Skeletal muscle satellite cell (primary cell): ENCODE data around the gene JMJD8. TPM values are rescaled to one million over a fixed set of nuclear protein-coding genes. Genes with fewer than 3 reads are reported as not detected.
A peak's percentile ranks its signal among the peaks of the same experiment; 100 is the strongest.

ENCODE experiments used
- H3K27me3 ChIP-seq: 2 replicates; pipeline ENCODE4 v1.7.0; 2013; ENCODE audit warnings: low read length; ENCODE audit not compliant: control insufficient read depth, insufficient read depth
- H3K36me3 ChIP-seq: 2 replicates; pipeline ENCODE4 v1.7.0; 2013; ENCODE audit warnings: mild to moderate bottlenecking, control low read depth, low read length; ENCODE audit not compliant: insufficient read depth
- H3K4me1 ChIP-seq: 2 replicates; pipeline ENCODE4 v1.7.0; 2013; ENCODE audit warnings: low read length; ENCODE audit not compliant: control insufficient read depth, insufficient read depth
- H3K4me2 ChIP-seq: 2 replicates; pipeline ENCODE4 v1.7.0; 2013; ENCODE audit warnings: mild to moderate bottlenecking, low read length
- H3K4me3 ChIP-seq: 2 replicates; pipeline ENCODE4 v1.7.0; 2013; ENCODE audit warnings: low read length
- H3K9ac ChIP-seq: 2 replicates; pipeline ENCODE4 v1.7.0; 2013; ENCODE audit warnings: mild to moderate bottlenecking, low read depth, low read length, moderate library complexity
- H3K9me3 ChIP-seq: replicated peaks from 2 replicates; pipeline ENCODE4 v1.7.0; 2013; ENCODE audit warnings: mild to moderate bottlenecking, control low read depth, low read length
- total RNA-seq: library from RNA; depleted of rRNA; stranded (reverse); fragments of >200 nt; gene quantifications from 2 replicates; pipeline ENCODE4 v1.2.3, GENCODE V29; 2012; rRNA removed

The JMJD8 gene
- total RNA-seq = 13.2 and 30.6 TPM in 2 replicates

- H3K9ac ChIP-seq = peak within 1 kb of the TSS; percentile 76
Observed at GRCh38 chr16:684071-684794, at the start of gene JMJD8. JMJD8 (minus strand) TSS chr16:684334; CDS start chr16:684319, 15 bp downstream.

GRCh38 chr16:733382-734207, 49.5 kb upstream of the JMJD8 start:
- H3K4me1 ChIP-seq = peaks cover under 1% of the 10 kb centered on the region
- H3K9me3 ChIP-seq = no peaks in the 10 kb centered on the region
- no peak overlapping the region for H3K4me3 ChIP-seq
- no peak overlapping the region for H3K4me2 ChIP-seq
- H3K9ac ChIP-seq = no peak overlapping the region
- no peaks in the 10 kb centered on the region for H3K27me3 ChIP-seq
- peaks cover 36% of the 10 kb centered on the region for H3K36me3 ChIP-seq

More at GRCh38 chr16:684071-684794, at the start of gene JMJD8:
- Histone ChIP-seq H3K27me3 (no peaks in the 10 kb centered on the region), H3K9me3 (no peaks in the 10 kb centered on the region), H3K4me1 (peaks cover 45% of the 10 kb centered on the region), H3K36me3 (peaks cover 35% of the 10 kb centered on the region), H3K4me2 (peak within 1 kb of the TSS; percentile 97), H3K4me3 (peak within 1 kb of the TSS; percentile 79)

GRCh38 chr16:732936-733335, 48.8 kb upstream of the JMJD8 start:
- Histone ChIP-seq H3K4me1 (peaks cover 3% of the 10 kb centered on the region), H3K4me3 (no peak overlapping the region), H3K36me3 (peaks cover 36% of the 10 kb centered on the region), H3K9me3 (no peaks in the 10 kb centered on the region), H3K4me2 (no peak overlapping the region), H3K27me3 (no peaks in the 10 kb centered on the region), H3K9ac (no peak overlapping the region)

GRCh38 chr16:732332-732731, 48.2 kb upstream of the JMJD8 start:
- Histone ChIP-seq H3K4me3 (no peak overlapping the region), H3K36me3 (peaks cover 30% of the 10 kb centered on the region), H3K4me1 (peaks cover 8% of the 10 kb centered on the region), H3K4me2 (no peak overlapping the region), H3K9me3 (no peaks in the 10 kb centered on the region), H3K9ac (no peak overlapping the region), H3K27me3 (no peaks in the 10 kb centered on the region)

- no peak overlapping the region for H3K9ac ChIP-seq
- no peaks in the 10 kb centered on the region for H3K9me3 ChIP-seq
- H3K36me3 ChIP-seq = peaks cover 22% of the 10 kb centered on the region
- no peak overlapping the region for H3K4me2 ChIP-seq
- no peaks in the 10 kb centered on the region for H3K27me3 ChIP-seq
- no peak overlapping the region for H3K4me3 ChIP-seq
- peaks cover 14% of the 10 kb centered on the region for H3K4me1 ChIP-seq
Observed at GRCh38 chr16:730666-731509, 46.8 kb upstream of the JMJD8 start.

- H3K4me3 ChIP-seq = no peak overlapping the region
Observed at GRCh38 chr16:729768-730665, 45.9 kb upstream of the JMJD8 start.

GRCh38 chr16:728890-729744, 45.0 kb upstream of the JMJD8 start:
- Histone ChIP-seq H3K36me3 (peaks cover 17% of the 10 kb centered on the region), H3K4me2 (peak overlapping the region; percentile 93), H3K9me3 (no peaks in the 10 kb centered on the region), H3K27me3 (no peaks in the 10 kb centered on the region), H3K4me3 (peak overlapping the region; percentile 75), H3K9ac (no peak overlapping the region), H3K4me1 (peaks cover 14% of the 10 kb centered on the region)

More at GRCh38 chr16:729768-730665, 45.9 kb upstream of the JMJD8 start:
- Histone ChIP-seq H3K36me3 (peaks cover 22% of the 10 kb centered on the region), H3K4me1 (peaks cover 14% of the 10 kb centered on the region), H3K9me3 (no peaks in the 10 kb centered on the region), H3K4me2 (no peak overlapping the region), H3K9ac (no peak overlapping the region), H3K27me3 (no peaks in the 10 kb centered on the region)

GRCh38 chr16:728131-728889, 44.2 kb upstream of the JMJD8 start:
- Histone ChIP-seq H3K4me1 (peaks cover 14% of the 10 kb centered on the region), H3K4me2 (peak overlapping the region; percentile 93), H3K27me3 (no peaks in the 10 kb centered on the region), H3K4me3 (peak overlapping the region; percentile 75), H3K9me3 (no peaks in the 10 kb centered on the region), H3K9ac (no peak overlapping the region), H3K36me3 (peaks cover 9% of the 10 kb centered on the region)

- H3K4me1 ChIP-seq = peaks cover 14% of the 10 kb centered on the region
- H3K9ac ChIP-seq = peak overlapping the region; percentile 67
Observed at GRCh38 chr16:727291-727977, 43.3 kb upstream of the JMJD8 start.

More at GRCh38 chr16:727291-727977, 43.3 kb upstream of the JMJD8 start:
- H3K4me3 ChIP-seq = peak overlapping the region; percentile 75
- no peaks in the 10 kb centered on the region for H3K9me3 ChIP-seq
- H3K36me3 ChIP-seq = peaks cover 5% of the 10 kb centered on the region
- peak overlapping the region; percentile 93 for H3K4me2 ChIP-seq
- H3K27me3 ChIP-seq = no peaks in the 10 kb centered on the region
